ENCODE results near the gene SLC15A1. TPM values are rescaled to one million over a fixed set of nuclear protein-coding genes. Genes with fewer than 3 reads are reported as not detected.
A peak's percentile ranks its signal among the peaks of the same experiment; 100 is the strongest.

Gene SLC15A1
- total RNA-seq, 1 experiment from 2014 or later, result 2.6 TPM

DNA sequence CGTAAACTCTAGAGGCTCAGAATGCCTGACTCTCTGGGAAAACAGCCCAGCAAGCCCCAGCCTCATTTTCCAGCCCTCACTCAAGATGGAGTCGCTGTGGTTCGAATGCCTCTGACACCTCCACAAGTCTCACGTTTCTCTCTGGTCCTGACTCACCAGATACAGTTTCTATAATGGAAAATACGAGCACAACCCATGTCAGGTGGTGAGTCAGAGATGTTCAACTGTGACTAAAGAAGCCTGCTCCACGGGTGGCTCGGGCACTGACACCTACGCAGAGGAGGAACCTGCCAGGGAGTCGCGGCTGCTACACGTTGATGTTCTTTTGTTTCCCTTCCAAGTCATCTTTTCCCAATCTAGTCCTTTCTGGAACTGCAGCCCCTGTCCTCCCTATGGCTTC is 88.4 kb downstream of the SLC15A1 start:
- H4K20me1 ChIP-seq (ENCODE audit: insufficient read depth), result no peaks in the 10 kb centered on the region
- no peaks in the 10 kb centered on the region for H3K36me3 ChIP-seq (ENCODE audit: control insufficient read depth in 1 of 2, insufficient read depth in 2 of 2, low read length in 2 of 2)
- peak overlapping the region; percentile 34 for H2AFZ ChIP-seq (ENCODE audit: low read depth, low read length, poor library complexity, severe bottlenecking)
- ChIA-PET POLR2A (no interaction called here), RAD21 (ENCODE audit: low non-redundant PET in 1 of 2, low total read pairs in 2 of 2, uncharacterized antibody in 2 of 2, unreplicated experiment in 2 of 2) (no interaction called here), CTCF (no interaction called here)
- 0 out of 4 replicates have a peak overlapping the region, but pooled peaks of 1 of the 2 experiments have one; percentile 3 for H3K4me3 ChIP-seq (replicated peaks in 1 of 2; ENCODE audit: low read depth in 1 of 2, low read length in 2 of 2)
- intact Hi-C loops (cut with micrococcal nuclease), result no loop called here
- H3K9me3 ChIP-seq (ENCODE audit: control insufficient read depth in 1 of 2, insufficient read depth in 1 of 2, low read depth in 1 of 2, low read length in 2 of 2), result no peaks in the 10 kb centered on the region
- DNase-seq (ENCODE audit: low read depth, low spot score) (peak; percentile 85), ATAC-seq (peak; percentile 82)
- no peaks in the 10 kb centered on the region for H3K79me2 ChIP-seq (ENCODE audit: insufficient read depth, low read length)
- H3K9me2 ChIP-seq (ENCODE audit: insufficient read depth), result no peaks in the 10 kb centered on the region
- no peaks in the 10 kb centered on the region for H3K27me3 ChIP-seq (ENCODE audit: insufficient read depth, low read length)
- 0 out of 2 replicates have a peak overlapping the region, but pooled peaks have one; percentile 0 for H3K9ac ChIP-seq (ENCODE audit: low read length)
- peaks cover 27 to 29% of the 10 kb centered on the region in 2 experiments for H3K4me1 ChIP-seq (ENCODE audit: control insufficient read depth in 1 of 2, insufficient read depth in 2 of 2, low read length in 2 of 2)
- peak overlapping the region; percentile 62 for H3K4me2 ChIP-seq (ENCODE audit: low read length)
- peak overlapping the region; percentile 46; the same call in 1 of the 2 replicates for H3K27ac ChIP-seq (ENCODE audit: low read depth, low read length)
- no TSS peak for BruUV-seq (replicated peaks)
- TF ChIP-seq, protein P1, sequence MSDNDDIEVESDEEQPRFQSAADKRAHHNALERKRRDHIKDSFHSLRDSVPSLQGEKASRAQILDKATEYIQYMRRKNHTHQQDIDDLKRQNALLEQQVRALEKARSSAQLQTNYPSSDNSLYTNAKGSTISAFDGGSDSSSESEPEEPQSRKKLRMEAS (IDR thresholded peaks at IDR 0.05), result peak; percentile 85
- no peak for TF ChIP-seq ELF1 (IDR thresholded peaks at IDR 0.05; ENCODE audit: borderline replicate concordance, low read depth)
- TF ChIP-seq, protein P2, sequence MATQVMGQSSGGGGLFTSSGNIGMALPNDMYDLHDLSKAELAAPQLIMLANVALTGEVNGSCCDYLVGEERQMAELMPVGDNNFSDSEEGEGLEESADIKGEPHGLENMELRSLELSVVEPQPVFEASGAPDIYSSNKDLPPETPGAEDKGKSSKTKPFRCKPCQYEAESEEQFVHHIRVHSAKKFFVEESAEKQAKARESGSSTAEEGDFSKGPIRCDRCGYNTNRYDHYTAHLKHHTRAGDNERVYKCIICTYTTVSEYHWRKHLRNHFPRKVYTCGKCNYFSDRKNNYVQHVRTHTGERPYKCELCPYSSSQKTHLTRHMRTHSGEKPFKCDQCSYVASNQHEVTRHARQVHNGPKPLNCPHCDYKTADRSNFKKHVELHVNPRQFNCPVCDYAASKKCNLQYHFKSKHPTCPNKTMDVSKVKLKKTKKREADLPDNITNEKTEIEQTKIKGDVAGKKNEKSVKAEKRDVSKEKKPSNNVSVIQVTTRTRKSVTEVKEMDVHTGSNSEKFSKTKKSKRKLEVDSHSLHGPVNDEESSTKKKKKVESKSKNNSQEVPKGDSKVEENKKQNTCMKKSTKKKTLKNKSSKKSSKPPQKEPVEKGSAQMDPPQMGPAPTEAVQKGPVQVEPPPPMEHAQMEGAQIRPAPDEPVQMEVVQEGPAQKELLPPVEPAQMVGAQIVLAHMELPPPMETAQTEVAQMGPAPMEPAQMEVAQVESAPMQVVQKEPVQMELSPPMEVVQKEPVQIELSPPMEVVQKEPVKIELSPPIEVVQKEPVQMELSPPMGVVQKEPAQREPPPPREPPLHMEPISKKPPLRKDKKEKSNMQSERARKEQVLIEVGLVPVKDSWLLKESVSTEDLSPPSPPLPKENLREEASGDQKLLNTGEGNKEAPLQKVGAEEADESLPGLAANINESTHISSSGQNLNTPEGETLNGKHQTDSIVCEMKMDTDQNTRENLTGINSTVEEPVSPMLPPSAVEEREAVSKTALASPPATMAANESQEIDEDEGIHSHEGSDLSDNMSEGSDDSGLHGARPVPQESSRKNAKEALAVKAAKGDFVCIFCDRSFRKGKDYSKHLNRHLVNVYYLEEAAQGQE (IDR thresholded peaks at IDR 0.05; ENCODE audit: low read depth), result no peak
- peak; percentile 45; the same call in 1 of the 2 replicates for TF ChIP-seq POLR2AphosphoS5 (IDR thresholded peaks at IDR 0.05; ENCODE audit: low read depth, low read length)
- peak; percentile 10; the same call in 1 of the 2 replicates for TF ChIP-seq RAD21 (IDR thresholded peaks at IDR 0.05; ENCODE audit: low read depth)
- TF ChIP-seq, protein P3, sequence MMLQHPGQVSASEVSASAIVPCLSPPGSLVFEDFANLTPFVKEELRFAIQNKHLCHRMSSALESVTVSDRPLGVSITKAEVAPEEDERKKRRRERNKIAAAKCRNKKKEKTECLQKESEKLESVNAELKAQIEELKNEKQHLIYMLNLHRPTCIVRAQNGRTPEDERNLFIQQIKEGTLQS (IDR thresholded peaks at IDR 0.05), result no peak
- TF ChIP-seq YY1 (IDR thresholded peaks at IDR 0.05; ENCODE audit: extremely low read depth, insufficient replicate concordance, low read depth, low read length), result peak; percentile 81
- peak; percentile 60; the same call in 1 of the 2 replicates for TF ChIP-seq SIN3A (IDR thresholded peaks at IDR 0.05; ENCODE audit: low read depth)
- TF ChIP-seq POLR2A (IDR thresholded peaks at IDR 0.05; ENCODE audit: borderline replicate concordance, extremely low read depth, insufficient read depth, insufficient read length), result no peak
- peak; percentile 67; the same call in 1 of the 2 replicates for TF ChIP-seq CBX3 (IDR thresholded peaks at IDR 0.05; ENCODE audit: low read depth)
- TF ChIP-seq FOSL1 (IDR thresholded peaks at IDR 0.05; ENCODE audit: low read depth), result peak; percentile 79
- TF ChIP-seq, protein P4, sequence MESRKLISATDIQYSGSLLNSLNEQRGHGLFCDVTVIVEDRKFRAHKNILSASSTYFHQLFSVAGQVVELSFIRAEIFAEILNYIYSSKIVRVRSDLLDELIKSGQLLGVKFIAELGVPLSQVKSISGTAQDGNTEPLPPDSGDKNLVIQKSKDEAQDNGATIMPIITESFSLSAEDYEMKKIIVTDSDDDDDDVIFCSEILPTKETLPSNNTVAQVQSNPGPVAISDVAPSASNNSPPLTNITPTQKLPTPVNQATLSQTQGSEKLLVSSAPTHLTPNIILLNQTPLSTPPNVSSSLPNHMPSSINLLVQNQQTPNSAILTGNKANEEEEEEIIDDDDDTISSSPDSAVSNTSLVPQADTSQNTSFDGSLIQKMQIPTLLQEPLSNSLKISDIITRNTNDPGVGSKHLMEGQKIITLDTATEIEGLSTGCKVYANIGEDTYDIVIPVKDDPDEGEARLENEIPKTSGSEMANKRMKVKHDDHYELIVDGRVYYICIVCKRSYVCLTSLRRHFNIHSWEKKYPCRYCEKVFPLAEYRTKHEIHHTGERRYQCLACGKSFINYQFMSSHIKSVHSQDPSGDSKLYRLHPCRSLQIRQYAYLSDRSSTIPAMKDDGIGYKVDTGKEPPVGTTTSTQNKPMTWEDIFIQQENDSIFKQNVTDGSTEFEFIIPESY (IDR thresholded peaks at IDR 0.05; ENCODE audit: extremely low read depth, insufficient replicate concordance, low read length), result no peak
- no peak for TF ChIP-seq ZNF274 (IDR thresholded peaks at IDR 0.05; ENCODE audit: low read depth, low read length)
- TF ChIP-seq EGR1 (IDR thresholded peaks at IDR 0.05; ENCODE audit: low read depth), result peak; percentile 95
- no peak for TF ChIP-seq EZH2phosphoT487 (IDR thresholded peaks at IDR 0.05; ENCODE audit: borderline replicate concordance)
- TF ChIP-seq, protein P5, sequence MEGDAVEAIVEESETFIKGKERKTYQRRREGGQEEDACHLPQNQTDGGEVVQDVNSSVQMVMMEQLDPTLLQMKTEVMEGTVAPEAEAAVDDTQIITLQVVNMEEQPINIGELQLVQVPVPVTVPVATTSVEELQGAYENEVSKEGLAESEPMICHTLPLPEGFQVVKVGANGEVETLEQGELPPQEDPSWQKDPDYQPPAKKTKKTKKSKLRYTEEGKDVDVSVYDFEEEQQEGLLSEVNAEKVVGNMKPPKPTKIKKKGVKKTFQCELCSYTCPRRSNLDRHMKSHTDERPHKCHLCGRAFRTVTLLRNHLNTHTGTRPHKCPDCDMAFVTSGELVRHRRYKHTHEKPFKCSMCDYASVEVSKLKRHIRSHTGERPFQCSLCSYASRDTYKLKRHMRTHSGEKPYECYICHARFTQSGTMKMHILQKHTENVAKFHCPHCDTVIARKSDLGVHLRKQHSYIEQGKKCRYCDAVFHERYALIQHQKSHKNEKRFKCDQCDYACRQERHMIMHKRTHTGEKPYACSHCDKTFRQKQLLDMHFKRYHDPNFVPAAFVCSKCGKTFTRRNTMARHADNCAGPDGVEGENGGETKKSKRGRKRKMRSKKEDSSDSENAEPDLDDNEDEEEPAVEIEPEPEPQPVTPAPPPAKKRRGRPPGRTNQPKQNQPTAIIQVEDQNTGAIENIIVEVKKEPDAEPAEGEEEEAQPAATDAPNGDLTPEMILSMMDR (IDR thresholded peaks at IDR 0.05 in 2 of 3, conservative IDR thresholded peaks at IDR 0.05 in 1 of 3; ENCODE audit: borderline replicate concordance in 1 of 3, insufficient read depth in 1 of 3, low read depth in 2 of 3, low read length in 2 of 3), result no peak
- TF ChIP-seq TCF7L2 (IDR thresholded peaks at IDR 0.05; ENCODE audit: borderline replicate concordance, extremely low read depth, insufficient read depth, insufficient read length), result peak; percentile 31
- TF ChIP-seq SRF (IDR thresholded peaks at IDR 0.05; ENCODE audit: low read depth), result no peak
- TF ChIP-seq EZH2 (IDR thresholded peaks at IDR 0.05), result no peak
- TF ChIP-seq CEBPB (IDR thresholded peaks at IDR 0.05; ENCODE audit: low read depth), result peak; percentile 39; the same call in 1 of the 2 replicates

Data from HCT116 (cell line).